HG02763 (cell line): ENCODE data around the gene MAP4K1.

Experiments
- ATAC-seq: cut with Tn5 transposase; IDR thresholded peaks from one replicate; pipeline ENCODE4 v1.9.1; 2021; ENCODE audit warnings: mild to moderate bottlenecking, moderate library complexity; ENCODE audit not compliant: unreplicated experiment

MAP4K1 gene

DNA sequence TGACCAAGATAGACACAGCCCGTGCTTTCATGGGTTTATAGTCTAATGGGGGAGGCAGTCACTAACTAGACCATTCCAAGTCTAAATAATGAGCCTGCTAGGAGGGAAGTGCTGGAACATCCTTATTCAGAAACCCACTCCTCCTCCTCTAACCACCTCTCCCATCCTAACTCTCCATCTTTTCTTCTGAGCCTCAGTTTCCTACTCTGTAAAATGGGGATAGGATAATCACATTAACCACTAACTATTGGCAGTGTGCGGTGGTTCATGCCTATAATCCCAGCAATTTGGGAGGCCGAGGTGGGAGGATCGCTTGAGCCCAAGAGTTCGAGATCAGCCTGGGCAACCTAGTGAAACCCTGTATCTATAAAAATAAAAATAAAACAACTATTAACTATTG is 68.7 kb downstream of the MAP4K1 start:
- ATAC-seq = no peak

DNA sequence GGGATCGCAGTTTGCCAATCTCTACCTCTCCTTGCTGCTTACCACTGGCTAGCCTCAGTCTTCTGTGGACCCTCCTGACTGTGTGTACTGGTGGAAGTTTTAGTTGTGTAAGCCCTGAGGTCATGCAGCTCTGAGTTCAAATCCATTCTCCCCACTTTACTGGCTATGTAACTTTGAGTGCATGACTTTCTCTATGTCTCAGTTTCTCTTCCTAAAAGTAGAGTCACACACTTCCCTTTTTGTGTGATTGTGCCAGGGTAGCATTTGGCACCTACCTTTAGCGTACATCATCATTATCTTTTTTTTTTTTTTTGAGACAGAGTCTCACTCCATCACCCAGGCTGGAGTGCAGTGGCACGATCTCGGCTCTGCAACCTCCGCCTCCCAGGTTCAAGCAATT is 70.3 kb downstream of the MAP4K1 start:
- no peak for ATAC-seq

DNA sequence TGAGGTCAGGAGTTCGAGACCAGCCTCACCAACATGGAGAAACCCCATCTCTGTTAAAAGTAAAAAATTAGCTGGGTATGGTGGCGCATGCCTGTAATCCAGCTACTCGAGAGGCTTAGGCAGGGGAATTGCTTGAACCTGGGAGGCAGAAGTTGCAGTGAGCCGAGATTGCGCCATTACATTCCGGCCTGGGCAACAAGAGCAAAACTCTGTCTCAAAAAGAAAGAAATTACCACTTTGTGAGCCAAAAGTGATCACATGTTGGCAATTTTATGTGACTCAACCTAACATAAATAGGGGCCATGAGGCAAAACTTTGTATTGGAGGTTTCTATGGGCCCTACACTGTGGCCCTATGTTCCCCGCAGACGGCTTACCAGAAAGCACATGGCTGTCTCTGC is 72.2 kb downstream of the MAP4K1 start:
- ATAC-seq = no peak

DNA sequence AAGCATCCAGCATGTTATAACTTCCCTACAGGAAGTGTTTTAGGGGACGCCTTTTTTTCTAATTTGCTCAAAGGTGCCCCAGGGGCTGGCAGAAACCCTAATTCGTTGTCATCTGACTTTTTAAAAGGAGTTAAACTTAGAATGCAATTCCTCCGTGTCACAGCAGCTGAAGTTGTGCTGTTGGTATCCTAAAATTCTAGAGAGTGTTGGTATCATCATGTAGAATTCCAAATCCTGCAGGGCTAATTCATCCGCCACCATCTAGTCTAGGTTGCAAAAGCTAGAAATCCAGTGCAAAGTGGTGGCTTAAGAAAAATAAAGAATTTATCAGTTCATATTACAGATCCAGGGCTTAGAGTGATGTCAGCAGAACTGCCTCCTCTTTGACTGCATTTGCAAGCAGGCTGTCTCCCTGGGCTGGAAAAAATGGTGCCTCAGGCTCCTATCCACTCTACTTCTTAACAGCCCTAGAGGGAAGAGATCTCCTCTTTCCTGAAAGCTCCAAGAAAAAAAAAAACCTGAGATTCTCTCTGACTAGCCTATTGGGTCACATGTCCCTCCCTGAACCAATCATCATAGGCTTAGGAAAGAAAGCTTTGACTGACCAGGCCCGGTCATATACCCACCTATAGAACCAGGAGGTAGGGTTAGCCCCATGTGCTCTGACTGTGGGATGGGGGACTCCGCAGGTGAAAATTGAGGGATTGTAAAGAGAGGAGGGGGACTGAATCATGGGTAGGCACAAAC is 73.0 kb downstream of the MAP4K1 start:
- ATAC-seq = no peak

GRCh38 chr19:38543807-38544568 is 73.8 kb downstream of the MAP4K1 start:
- no peak for ATAC-seq

GRCh38 chr19:38543286-38543806 is 74.4 kb downstream of the MAP4K1 start:
- no peak for ATAC-seq

DNA sequence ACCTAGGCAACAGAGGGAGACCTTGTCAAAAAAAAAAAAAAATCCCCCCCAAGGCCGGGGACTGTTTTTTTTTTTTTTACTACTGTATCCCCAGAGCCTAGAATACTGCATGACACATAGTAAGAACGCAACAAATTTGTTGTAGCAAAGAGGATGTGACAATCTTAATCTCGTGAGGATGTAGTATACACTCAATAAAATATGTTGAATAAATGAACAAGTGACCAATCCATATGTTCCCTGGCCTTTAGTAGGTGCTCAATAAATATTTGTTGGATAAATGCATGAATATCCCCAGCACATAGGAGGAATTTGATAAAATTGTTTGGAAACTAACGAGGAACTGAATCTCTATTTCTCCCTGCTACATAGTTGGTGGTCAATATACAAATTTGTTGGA is 75.7 kb downstream of the MAP4K1 start:
- ATAC-seq = no peak

- no peak for ATAC-seq
Measured at GRCh38 chr19:38539751-38540150, 78.0 kb downstream of the MAP4K1 start.

GRCh38 chr19:38538793-38539528 is 78.8 kb downstream of the MAP4K1 start:
- no peak for ATAC-seq

GRCh38 chr19:38538386-38538785 is 79.4 kb downstream of the MAP4K1 start:
- ATAC-seq = no peak
